H1 (cell line): ENCODE results near the gene TMED8. TPM values are rescaled to one million over a fixed set of nuclear protein-coding genes. Genes with fewer than 3 reads are reported as not detected.

Experiments used
- ASH2L ChIP-seq: fragments of 200-600, 300-600 bp; sonication (generic); IDR thresholded peaks from one replicate; pipeline ENCODE4 v1.7.1; 2017; ENCODE audit warnings: low read length
- BACH1 ChIP-seq: IDR thresholded peaks from 2 replicates; pipeline ENCODE4 v1.6.1; 2012; ENCODE audit warnings: low read length, improper control_type of control experiment
- CBX8 ChIP-seq: fragments of 300-800, 300-1000 bp; sonication (generic); IDR thresholded peaks from 2 replicates; pipeline ENCODE4 v1.7.1; 2016; ENCODE audit warnings: low read depth, low read length, borderline replicate concordance
- CEBPB ChIP-seq: IDR thresholded peaks from 2 replicates; pipeline ENCODE4 v1.6.1; 2012; ENCODE audit warnings: low read depth, low read length
- CTBP2 ChIP-seq: IDR thresholded peaks from 2 replicates; pipeline ENCODE4 v1.7.0; 2011; ENCODE audit warnings: borderline replicate concordance, mild to moderate bottlenecking, moderate library complexity, mixed read lengths, low read length; ENCODE audit not compliant: insufficient read depth, insufficient read length
- E2F6 ChIP-seq: IDR thresholded peaks from 2 replicates; pipeline ENCODE4 v1.6.1; 2012; ENCODE audit warnings: inconsistent platforms
- EP300 ChIP-seq, 2 experiments: IDR thresholded peaks; 1 replicate in 1 of 2; 2 replicates in 1 of 2; pipeline ENCODE4 v1.6.1; 2011 to 2012; ENCODE audit warnings: low read depth in 2 of 2, low read length in 2 of 2, mild to moderate bottlenecking in 2 of 2, borderline replicate concordance in 1 of 2, inconsistent platforms in 1 of 2, moderate library complexity in 1 of 2
- FOSL1 ChIP-seq: IDR thresholded peaks from 2 replicates; pipeline ENCODE4 v1.6.1; 2011; ENCODE audit warnings: mild to moderate bottlenecking, low read depth, low read length, moderate library complexity; ENCODE audit not compliant: insufficient read depth
- JUN ChIP-seq: IDR thresholded peaks from 2 replicates; pipeline ENCODE4 v1.6.1; 2011; ENCODE audit warnings: low read depth, mild to moderate bottlenecking, improper control_type of control experiment, low read length
- KDM5A ChIP-seq: fragments of 200-600 bp; IDR thresholded peaks from 2 replicates; pipeline ENCODE4 v1.7.1; 2012; ENCODE audit warnings: mild to moderate bottlenecking, low read length, inconsistent platforms, mixed read lengths
- NRF1 ChIP-seq: IDR thresholded peaks from 2 replicates; pipeline ENCODE4 v1.6.1; 2011; ENCODE audit warnings: mild to moderate bottlenecking, low read depth, low read length, improper control_type of control experiment
- PHF8 ChIP-seq: fragments of 200-600 bp; sonication (generic); conservative IDR thresholded peaks from 2 replicates; pipeline ENCODE4 v1.7.1; 2012; ENCODE audit warnings: low read depth, mild to moderate bottlenecking, inconsistent platforms, low read length, moderate library complexity
- RFX5 ChIP-seq: IDR thresholded peaks from 2 replicates; pipeline ENCODE4 v1.6.1; 2011; ENCODE audit warnings: low read depth, low read length, improper control_type of control experiment, borderline replicate concordance
- RXRA ChIP-seq: IDR thresholded peaks from 2 replicates; pipeline ENCODE4 v1.6.1; 2011; ENCODE audit warnings: low read depth, mild to moderate bottlenecking, low read length, moderate library complexity; ENCODE audit not compliant: insufficient read depth
- SIX5 ChIP-seq: IDR thresholded peaks from 2 replicates; pipeline ENCODE4 v1.6.1; 2011; ENCODE audit warnings: mild to moderate bottlenecking, low read depth, low read length
- SP4 ChIP-seq: IDR thresholded peaks from 2 replicates; pipeline ENCODE4 v1.6.1; 2012; ENCODE audit warnings: low read length, inconsistent platforms
- SUZ12 ChIP-seq: fragments of 200-600 bp; sonication (generic); IDR thresholded peaks from 2 replicates; pipeline ENCODE4 v1.6.1; 2012; ENCODE audit warnings: mild to moderate bottlenecking, inconsistent platforms, low read length, moderate library complexity, mixed read lengths
- TAF7 ChIP-seq: optimal IDR thresholded peaks from 2 replicates; pipeline ENCODE3; 2011; ENCODE audit warnings: low read depth, mild to moderate bottlenecking, inconsistent platforms, low read length, moderate library complexity, borderline replicate concordance
- TEAD4 ChIP-seq: IDR thresholded peaks from 2 replicates; pipeline ENCODE4 v1.6.1; 2012; ENCODE audit warnings: low read depth, low read length, inconsistent platforms, mixed read lengths
- USF2 ChIP-seq: IDR thresholded peaks from 2 replicates; pipeline ENCODE4 v1.6.1; 2011; ENCODE audit warnings: low read length, improper control_type of control experiment
- YY1 ChIP-seq: IDR thresholded peaks from 2 replicates; pipeline ENCODE4 v1.6.1; 2011; ENCODE audit warnings: low read depth, mild to moderate bottlenecking, low read length
- polyA plus RNA-seq, 7 experiments: library from polyadenylated mRNA; depleted of rRNA in 3 of 7; stranded (reverse) in 5 of 7; unstranded in 2 of 7; fragments of >200 nt in 5 of 7; fragments of 200-250 nt in 2 of 7; gene quantifications; 1 replicate in 5 of 7; 2 replicates in 1 of 7; 4 replicates in 1 of 7; pipeline versions ENCODE4 v1.2.1 to v1.2.3, GENCODE V29; 2011 to 2013; ENCODE audit warnings: missing spikeins in 2 of 7, mixed read lengths in 2 of 7
- total RNA-seq: library from RNA; stranded (reverse); fragmentation: NEBNext Ultra II Directional; extraction: Animal tissue kit (Norgen Biotek cat#: 25700); gene quantifications from 2 replicates; pipeline ENCODE4 v1.2.1, GENCODE V29; 2021

The TMED8 gene
- total and polyA plus RNA-seq, 2 of the 8 experiments (the other 6 are each of a cell fraction or from before 2014, with no cell fraction given), result 5.5 to 13.4 TPM

- TF ChIP-seq RXRA (no peak), TAF7 (no peak), FOSL1 (no peak), RFX5 (no peak), CEBPB (no peak), ASH2L (peak; percentile 58), TEAD4 (no peak), SIX5 (no peak), CTBP2 (no peak), KDM5A (no peak), YY1 (peak; percentile 84), SUZ12 (no peak), EP300 (IDR thresholded peaks at IDR 0.05; ENCODE audit: borderline replicate concordance in 1 of 2, low read depth in 2 of 2, low read length in 2 of 2) (no peak), USF2 (no peak), NRF1 (no peak), PHF8 (peak; percentile 61), SP4 (no peak), E2F6 (no peak), BACH1 (no peak), CBX8 (no peak), JUN (no peak)
Observed at GRCh38 chr14:77376771-77377501, at the start of gene TMED8, which contains the start of gene SAMD15 (continued).
